Measurements from ENCODE around the gene PTPRN2.
"Not testable (repeated sequence)": the region's sequence is repeated elsewhere in the genome, so short reads cannot be mapped to it uniquely, and the experiment has no call there.

- not testable (repeated sequence) for TF ChIP-seq EZH2 (IDR thresholded peaks at IDR 0.05; ENCODE audit: low read length, missing control alignments); CTCF (conservative IDR thresholded peaks at IDR 0.05 in 1 of 2, IDR thresholded peaks at IDR 0.05 in 1 of 2; ENCODE audit: low read depth in 1 of 2, low read length in 2 of 2)
Observed at GRCh38 chr7:158376146-158376838, 211.3 kb downstream of the PTPRN2 start.

All from fibroblast of lung (primary cell).